Progenitor cell of endocrine pancreas (in vitro differentiated cells): ENCODE measurements around the gene UNK. TPM values are rescaled to one million over a fixed set of nuclear protein-coding genes. Genes with fewer than 3 reads are reported as not detected.

Experiments used
- DNase-seq: peaks from one replicate; pipeline ENCODE4 v3.0.0; 2021; ENCODE audit warnings: low spot score; ENCODE audit not compliant: unreplicated experiment
- H3K27ac Mint-ChIP-seq: 2 replicates; pipeline ENCODE4 v1.8.0; 2021; ENCODE audit warnings: mild to moderate bottlenecking, moderate library complexity, mixed read lengths
- H3K27me3 Mint-ChIP-seq: 2 replicates; pipeline ENCODE4 v1.8.0; 2021; ENCODE audit warnings: mixed read lengths
- H3K36me3 Mint-ChIP-seq: 2 replicates; pipeline ENCODE4 v1.8.0; 2022; ENCODE audit warnings: mixed read lengths; ENCODE audit not compliant: insufficient read depth
- H3K4me1 Mint-ChIP-seq: 2 replicates; pipeline ENCODE4 v1.8.0; 2021; ENCODE audit warnings: low read depth, mixed read lengths
- H3K4me3 Mint-ChIP-seq: 2 replicates; pipeline ENCODE4 v1.8.0; 2021; ENCODE audit warnings: low read depth, mild to moderate bottlenecking, moderate library complexity, mixed read lengths
- H3K9me3 Mint-ChIP-seq: 2 replicates; pipeline ENCODE4 v1.8.0; 2021; ENCODE audit warnings: low read depth, mixed read lengths
- CTCF ChIP-seq: fragments of 200-600 bp; sonication (generic); IDR thresholded peaks from one replicate; pipeline ENCODE4 v1.5.0; 2021; ENCODE audit warnings: antibody characterized with exemption, mild to moderate bottlenecking; ENCODE audit not compliant: unreplicated experiment
- total RNA-seq: library from RNA; stranded (reverse); gene quantifications from 2 replicates; pipeline ENCODE4 v1.2.1, GENCODE V29; 2021

Gene UNK
- total RNA-seq, 1 donor from 2014 or later: 72.8 TPM

GRCh38 chr17:75785016-75785890 is 647 bp downstream of the UNK start:
- no peaks in the 10 kb centered on the region for H3K9me3 Mint-ChIP-seq
- H3K36me3 Mint-ChIP-seq: peaks cover 4% of the 10 kb centered on the region
- H3K27ac Mint-ChIP-seq: peak overlapping the region; percentile 100
- peaks cover 35% of the 10 kb centered on the region for H3K4me1 Mint-ChIP-seq
- peak overlapping the region; percentile 91 for H3K4me3 Mint-ChIP-seq
- TF ChIP-seq CTCF: no peak
- DNase-seq: peak; percentile 84
- H3K27me3 Mint-ChIP-seq: no peaks in the 10 kb centered on the region

DNA sequence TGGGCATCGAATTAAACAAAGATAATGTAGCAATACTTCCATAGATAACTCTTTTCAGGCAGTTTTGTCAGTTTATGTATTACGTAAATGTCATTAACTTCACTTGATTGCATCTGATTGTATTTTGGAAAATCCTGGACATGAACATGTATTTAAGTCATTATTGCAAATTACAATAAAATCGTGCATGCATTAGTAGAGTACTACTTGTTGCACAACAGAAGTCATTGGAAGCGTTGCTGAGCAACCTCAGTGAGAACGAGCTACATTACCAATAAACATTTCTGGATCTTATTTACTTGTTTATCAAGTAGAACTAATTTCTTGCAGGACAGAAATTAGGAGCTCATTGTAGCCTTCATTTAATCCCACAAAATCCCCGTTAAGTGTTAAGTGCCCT is 6.6 kb downstream of the UNK start:
- peaks cover 8% of the 10 kb centered on the region for H3K36me3 Mint-ChIP-seq
- no peak overlapping the region for H3K4me3 Mint-ChIP-seq
- peak overlapping the region; percentile 2 for H3K27ac Mint-ChIP-seq
- H3K9me3 Mint-ChIP-seq: no peaks in the 10 kb centered on the region
- TF ChIP-seq CTCF: no peak
- H3K4me1 Mint-ChIP-seq: peaks cover 7% of the 10 kb centered on the region
- DNase-seq: no peak
- no peaks in the 10 kb centered on the region for H3K27me3 Mint-ChIP-seq

- peaks cover 6% of the 10 kb centered on the region for H3K36me3 Mint-ChIP-seq
- no peaks in the 10 kb centered on the region for H3K27me3 Mint-ChIP-seq
- no peaks in the 10 kb centered on the region for H3K4me1 Mint-ChIP-seq
- H3K9me3 Mint-ChIP-seq: no peaks in the 10 kb centered on the region
- DNase-seq: no peak
- TF ChIP-seq CTCF: no peak
- H3K4me3 Mint-ChIP-seq: no peak overlapping the region
- H3K27ac Mint-ChIP-seq: no peak overlapping the region
Observed at GRCh38 chr17:75793460-75793859, 8.9 kb downstream of the UNK start.

- no peak overlapping the region for H3K4me3 Mint-ChIP-seq
- peak overlapping the region; percentile 90 for H3K27ac Mint-ChIP-seq
- no peak for DNase-seq
- H3K9me3 Mint-ChIP-seq: no peaks in the 10 kb centered on the region
- H3K4me1 Mint-ChIP-seq: no peaks in the 10 kb centered on the region
- no peaks in the 10 kb centered on the region for H3K27me3 Mint-ChIP-seq
- peaks cover 7% of the 10 kb centered on the region for H3K36me3 Mint-ChIP-seq
- no peak for TF ChIP-seq CTCF
Observed at GRCh38 chr17:75795820-75796607, 11.4 kb downstream of the UNK start.

DNA sequence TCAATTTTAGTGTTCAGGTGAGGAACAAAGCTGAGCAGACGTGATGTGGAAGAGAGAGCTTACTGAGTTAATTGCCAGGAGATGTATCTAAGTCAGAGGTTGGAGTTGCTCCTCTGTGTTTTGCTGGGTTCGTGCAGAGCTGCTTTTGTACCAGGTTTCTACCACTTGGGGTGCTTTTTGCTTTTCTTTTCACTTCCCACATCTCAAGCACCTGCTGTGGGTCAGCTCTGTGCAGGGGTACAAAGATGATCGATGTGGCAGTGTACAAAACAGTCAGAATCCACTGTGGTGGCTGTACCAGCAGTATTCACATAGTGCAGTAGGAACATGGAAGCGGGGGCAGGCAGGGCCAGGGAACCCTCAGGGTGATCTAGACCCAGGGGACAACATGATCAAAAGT is 14.8 kb downstream of the UNK start:
- H3K27ac Mint-ChIP-seq: no peak overlapping the region

More for the DNA sequence above, 14.8 kb downstream of the UNK start:
- no peak for TF ChIP-seq CTCF
- H3K27me3 Mint-ChIP-seq: no peaks in the 10 kb centered on the region
- H3K9me3 Mint-ChIP-seq: no peaks in the 10 kb centered on the region
- peaks cover 3% of the 10 kb centered on the region for H3K36me3 Mint-ChIP-seq
- H3K4me1 Mint-ChIP-seq: no peaks in the 10 kb centered on the region
- H3K4me3 Mint-ChIP-seq: no peak overlapping the region
- DNase-seq: no peak
